GM10847 (cell line): ENCODE measurements around the gene RNF144A.

ENCODE experiments used
- POLR2A ChIP-seq: IDR thresholded peaks from 2 replicates; pipeline ENCODE4 v1.6.1; 2011; ENCODE audit not compliant: insufficient read length; ENCODE audit errors: extremely low read depth

RNF144A gene

DNA sequence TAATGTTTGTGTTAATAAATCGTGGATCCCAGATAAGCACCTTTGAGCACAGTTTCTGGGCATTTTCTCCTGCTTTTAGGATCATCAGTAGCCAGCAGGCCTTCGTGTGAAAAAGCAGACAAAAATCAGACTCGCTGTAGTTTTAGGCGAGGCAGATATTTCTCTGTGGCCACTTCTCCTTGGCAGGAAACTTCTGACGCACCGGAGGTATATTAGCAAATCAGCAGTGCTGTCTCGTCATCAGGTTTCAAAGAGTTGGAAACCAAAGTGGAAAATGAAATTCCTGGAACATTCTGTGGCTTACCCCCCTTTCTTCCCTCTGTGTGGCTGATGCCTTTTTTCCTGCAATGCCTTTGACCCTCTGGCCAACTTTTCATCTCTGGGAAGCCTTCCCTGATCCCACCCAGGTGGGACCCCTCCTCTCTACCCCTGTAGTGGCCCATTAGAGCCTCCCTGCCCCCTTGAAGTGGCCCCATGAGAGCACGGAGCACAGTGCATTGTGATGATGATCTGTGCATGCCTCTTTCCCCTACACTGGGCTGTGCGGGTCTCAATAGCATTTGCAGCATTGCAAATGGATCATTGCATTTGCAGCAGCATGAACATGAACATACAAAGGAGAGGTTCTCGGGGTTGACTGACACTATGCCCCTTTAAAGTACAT, 93.3 kb downstream of the RNF144A start:
- no peak for TF ChIP-seq POLR2A

DNA sequence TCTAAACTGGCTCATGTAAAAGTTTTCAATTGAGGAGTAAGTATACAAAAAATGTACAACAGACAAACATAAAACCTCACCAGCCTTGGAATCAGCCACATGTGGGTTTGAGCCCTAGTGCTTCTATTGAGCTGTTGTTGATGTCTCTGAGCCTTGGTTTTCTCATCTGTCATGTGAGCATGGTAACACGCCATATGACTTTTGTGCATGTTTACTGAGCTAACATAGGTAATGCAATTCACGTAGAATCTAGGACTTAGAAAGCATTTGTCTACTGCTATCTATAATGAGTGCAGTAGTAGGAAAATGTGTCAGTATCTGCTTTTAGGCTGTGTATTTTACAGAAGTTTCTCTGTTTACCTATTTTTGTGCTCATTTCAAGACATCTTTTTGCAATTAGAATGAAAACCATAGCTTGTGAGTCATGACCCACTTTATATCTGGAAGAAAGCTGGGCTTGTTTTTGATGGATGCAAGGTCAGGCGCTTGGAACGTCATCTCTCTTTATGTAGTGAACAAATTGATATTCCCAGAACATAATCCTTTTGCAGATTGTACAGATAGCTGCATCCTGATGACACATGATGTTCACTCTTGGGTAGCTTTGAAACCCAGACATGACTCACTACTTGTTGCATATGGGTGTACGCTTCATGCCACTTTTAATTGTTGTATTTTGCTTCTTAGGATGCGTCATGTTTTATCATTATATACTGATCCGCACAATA, 94.3 kb downstream of the RNF144A start:
- TF ChIP-seq POLR2A = no peak

DNA sequence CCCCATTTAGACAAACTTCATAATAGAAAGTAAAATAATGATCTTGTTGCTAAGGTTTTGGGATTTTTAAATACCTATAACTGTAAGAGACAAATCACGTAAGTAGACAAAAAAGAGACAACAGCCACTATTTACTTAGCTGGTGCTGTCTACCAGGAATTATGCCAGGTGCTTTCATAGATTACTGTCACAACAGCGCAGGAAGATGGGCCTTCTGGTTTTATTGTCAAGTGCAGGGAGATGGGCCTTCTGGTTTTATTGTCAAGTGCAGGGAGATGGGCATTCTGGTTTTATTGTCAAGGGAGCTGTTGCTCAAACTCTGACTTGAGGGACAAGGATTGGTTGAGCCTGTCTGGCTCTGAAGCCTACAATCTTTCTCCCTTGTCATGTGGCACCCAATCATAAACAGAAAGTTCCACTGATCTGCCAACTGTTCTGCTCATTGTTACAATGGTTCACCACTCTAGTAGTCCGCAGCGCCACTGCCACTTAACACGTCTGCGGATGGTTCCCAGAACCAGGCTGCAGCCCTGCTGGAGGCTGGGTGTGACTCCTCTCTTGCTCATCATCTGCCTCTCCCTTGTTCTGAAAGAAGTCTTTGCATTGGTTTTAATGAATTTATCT, 95.0 kb downstream of the RNF144A start:
- no peak for TF ChIP-seq POLR2A

DNA sequence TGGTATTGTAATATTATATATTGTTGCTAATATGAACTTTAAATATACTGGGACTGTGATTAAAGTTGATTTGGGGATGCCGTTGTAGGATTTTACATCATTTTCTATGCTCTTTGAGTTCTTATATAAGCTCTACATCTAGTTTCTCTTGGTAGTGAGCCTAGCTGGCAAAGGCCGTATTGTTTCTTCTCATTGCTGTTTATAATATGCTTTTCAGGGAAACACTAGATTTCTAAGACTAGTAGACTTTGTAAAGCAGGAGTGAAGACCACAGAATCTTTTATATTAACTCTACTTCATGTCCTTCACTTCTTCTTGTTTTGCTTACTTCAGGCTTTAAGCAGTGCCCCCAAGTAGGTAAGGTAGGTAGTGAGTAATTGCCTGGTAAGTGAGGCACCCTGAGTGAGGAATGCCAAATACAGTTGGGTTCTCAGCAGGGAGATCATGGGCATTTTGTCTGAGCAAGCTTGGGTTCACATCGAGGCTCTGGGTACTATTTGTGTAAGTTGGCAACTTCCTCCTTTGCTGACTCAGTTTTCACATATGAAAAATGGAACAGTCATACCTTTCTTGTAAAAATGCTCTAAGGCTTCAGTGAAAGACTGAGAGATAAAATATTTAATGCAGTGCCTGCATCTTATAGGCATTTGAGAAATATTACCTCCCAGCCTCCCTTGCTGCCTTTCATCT, 96.4 kb downstream of the RNF144A start:
- no peak for TF ChIP-seq POLR2A

DNA sequence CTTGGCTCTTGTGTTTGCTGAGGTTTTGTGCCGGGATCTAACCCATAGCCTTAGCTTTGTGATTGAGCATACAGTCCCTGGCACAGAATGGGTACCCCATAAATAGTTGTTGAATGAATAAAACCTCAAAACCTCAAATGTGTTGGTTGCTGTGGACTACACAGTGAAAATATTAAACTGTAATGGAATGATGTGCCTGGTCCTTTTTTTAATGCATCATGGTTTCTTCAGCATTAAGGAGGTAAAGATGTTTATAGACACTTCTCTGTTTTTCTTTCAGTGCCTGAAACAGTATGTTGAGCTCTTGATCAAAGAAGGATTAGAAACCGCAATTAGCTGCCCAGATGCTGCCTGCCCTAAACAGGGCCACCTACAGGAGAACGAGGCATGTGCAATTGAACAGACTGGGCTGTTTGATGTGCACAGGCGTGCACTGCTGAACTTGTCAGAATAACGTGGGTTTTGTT, 97.0 kb downstream of the RNF144A start:
- TF ChIP-seq POLR2A = no peak

DNA sequence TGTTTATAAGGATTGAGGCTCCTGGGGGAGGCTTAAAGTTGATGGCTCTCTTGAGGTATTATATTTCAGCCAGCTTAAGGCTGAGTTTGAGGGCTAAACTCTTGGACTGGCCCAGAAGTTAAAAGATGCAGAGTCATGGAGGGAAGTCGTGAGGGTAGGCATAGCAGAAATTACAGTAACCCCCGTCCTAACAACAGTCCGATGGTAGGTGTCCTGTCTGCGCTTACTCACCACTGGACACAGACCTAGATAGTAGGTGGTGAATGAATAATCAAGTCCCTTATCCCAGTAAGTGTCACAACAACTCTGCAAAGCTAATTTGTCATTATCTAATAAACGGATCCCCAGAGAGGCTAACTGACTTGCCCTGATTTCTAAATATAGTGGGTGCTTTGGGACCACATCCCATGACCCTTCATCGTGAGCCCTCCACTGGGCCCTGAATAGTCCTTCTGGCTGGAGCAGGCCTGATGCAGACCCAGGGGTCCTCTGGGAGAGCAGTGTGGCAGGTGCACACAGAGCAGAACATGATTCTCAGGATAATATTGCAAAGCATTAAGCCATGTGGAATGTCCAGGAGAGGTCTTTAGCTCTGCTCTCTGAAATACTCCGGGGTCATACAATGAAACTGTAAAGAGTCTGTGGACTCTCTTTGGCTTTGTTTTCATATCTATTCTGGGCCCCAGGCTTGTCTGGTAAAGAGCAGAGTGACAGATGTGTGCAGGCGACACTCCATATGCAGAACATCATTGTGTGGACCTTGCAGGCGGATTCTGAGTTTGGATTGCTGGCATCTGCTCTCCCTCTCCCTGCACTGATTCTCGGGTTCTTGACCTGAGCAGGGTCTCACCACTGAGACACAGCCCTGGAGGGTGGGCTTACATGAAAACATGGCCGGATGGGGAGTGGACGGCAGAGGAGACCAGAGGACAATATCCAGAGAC, 98.1 kb downstream of the RNF144A start:
- TF ChIP-seq POLR2A = no peak

DNA sequence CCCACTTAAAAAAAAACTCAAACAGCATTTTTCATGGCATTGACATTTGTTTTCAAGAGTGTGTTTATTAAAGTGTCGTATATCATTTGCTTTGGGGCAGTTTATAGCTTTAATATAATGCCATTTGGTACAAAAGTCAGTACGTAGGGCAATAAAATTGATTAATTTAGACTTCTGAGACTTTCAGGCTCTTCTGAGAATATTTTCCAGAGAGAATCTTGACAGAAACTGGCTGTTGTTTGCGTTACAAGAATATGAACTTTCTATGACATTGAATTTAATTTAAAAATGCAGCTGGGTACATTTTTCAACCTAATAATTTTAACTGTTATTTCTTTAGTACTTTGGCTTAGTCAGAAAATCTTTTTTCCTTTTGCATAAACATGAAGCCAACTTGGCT, 98.9 kb downstream of the RNF144A start:
- TF ChIP-seq POLR2A = no peak

DNA sequence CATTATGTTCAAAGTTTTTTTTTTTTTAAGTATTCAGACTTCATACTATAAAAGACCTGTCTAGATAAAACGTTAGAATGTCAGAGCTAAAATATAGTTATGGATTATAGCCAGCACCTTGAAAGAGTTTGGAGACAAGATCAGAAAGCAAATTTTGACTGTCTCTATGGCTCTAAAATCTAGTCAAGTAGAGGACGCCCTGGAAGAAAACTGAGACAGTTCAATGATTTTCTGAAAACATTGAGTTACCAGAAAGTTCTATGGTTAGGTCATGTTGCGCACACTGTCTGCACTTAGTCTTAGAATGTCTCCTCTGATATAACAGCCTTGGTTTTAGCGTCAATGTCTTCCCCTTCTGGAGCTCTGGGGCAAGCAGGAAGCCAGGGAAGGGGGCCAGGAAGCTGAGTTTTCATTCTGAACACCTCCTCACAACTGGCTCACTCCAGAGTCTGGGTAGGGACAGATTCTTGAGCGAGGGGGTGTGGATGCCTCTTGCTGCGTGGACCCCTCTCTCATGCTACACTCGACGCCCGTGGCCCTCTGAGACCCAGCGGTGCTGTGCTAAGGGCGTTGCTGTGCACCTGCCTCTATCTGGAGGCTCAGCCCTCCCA, 99.5 kb downstream of the RNF144A start:
- no peak for TF ChIP-seq POLR2A

DNA sequence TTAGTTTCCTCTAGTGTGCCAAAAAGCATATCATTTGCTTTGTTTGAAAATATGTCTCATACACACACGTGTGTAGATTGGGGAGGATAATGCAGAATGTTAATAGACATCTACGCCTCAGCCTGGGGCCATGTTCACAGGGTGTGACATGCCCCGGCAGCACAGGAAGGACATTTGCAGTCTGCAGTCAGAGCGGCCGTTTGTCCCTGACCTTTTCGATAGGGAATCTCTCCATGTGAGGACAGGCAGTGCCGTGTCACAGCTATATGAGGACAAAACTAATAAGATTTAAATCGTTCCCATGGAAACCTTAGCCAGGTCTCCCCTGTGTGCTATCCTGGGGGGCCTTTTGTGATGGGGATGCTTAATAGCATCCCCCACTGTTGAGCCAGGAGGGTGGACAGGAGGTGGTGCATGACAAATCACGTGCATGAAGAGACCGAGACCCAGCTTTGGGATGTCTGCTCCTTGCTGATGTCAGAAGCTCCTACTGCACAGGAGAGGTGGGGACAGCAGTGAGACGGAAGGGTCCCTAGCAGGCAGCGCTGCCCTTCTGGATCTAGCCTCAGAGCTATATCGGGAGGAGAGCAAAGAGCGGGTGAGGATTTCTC, 100.6 kb downstream of the RNF144A start:
- TF ChIP-seq POLR2A = no peak

DNA sequence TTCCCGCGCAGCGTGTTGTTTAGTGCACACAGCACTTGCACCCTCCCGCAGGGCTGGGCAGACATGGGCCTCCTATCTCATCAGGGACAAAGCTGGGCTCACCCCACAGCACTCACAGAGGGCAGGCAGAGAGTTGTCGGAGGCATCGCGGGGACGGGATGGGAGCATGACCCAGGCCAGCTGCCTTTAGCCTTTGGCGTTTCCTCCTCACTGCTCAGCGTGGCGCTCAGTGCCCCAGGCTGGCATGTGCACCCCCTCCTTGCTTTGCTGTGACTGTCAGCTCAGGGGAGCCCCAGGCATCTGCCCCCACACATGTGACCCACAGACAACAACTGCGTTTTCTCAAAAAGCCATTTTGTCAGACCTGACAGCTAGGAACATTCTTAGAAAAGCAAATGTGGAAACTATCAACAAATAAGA, 101.1 kb downstream of the RNF144A start:
- no peak for TF ChIP-seq POLR2A

DNA sequence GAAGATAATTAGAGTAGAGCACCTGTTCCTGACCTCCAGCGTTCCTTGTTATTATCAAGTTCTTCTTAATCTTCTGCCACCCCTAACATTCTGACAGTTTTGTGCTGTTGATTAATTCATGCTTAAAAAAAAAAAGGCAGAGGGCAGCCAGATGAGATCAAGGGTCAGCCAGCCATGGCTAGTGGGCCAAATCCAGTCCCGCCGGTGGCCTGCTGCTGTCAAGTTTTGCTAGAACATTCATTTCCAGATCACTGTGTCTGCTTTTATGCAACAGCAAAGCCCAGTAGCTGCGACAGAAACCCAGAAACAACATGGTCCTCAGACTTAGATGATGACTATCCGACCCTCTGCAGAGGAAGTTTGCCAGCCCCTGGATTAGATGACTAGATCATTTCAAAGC, 101.6 kb downstream of the RNF144A start:
- no peak for TF ChIP-seq POLR2A

DNA sequence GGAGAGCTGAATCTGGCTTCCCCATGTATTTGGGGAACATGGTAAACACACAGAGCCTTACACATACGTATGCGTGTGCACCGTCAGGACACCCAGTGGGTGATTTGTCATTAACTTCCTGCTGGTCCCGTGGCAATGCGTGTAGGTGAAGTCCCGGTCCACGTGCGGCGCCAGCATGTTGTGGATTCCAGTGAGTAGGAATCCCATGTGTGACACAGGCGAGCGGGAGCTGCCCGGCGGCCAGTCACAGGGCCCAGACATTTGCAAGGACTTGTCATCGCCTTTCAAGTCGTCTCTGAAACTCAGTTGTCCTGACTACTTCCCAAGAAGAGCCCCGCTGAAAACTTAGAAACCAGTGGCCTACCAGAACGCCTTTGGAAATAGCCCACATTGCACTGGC, 102.0 kb downstream of the RNF144A start:
- TF ChIP-seq POLR2A = no peak

DNA sequence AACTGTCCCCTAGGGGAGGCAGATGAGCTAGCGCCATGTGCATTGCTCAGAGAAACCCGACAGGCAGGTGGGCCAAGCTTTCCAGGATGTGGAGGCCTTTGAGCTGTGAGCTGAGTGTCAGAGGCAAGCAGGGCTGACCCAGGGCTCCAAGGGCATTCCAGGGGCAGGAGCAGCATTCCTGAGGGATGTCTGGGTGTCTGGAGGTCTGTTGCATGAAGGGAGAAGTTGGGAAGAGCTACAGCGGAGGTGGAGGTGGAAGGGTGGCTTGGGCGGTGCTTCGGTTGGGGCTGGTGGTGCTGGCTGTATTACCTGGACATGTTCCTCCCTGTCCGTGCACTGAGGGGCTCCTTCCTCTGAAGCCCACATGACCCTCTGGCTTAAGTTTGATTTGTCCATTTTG, 102.8 kb downstream of the RNF144A start:
- no peak for TF ChIP-seq POLR2A

DNA sequence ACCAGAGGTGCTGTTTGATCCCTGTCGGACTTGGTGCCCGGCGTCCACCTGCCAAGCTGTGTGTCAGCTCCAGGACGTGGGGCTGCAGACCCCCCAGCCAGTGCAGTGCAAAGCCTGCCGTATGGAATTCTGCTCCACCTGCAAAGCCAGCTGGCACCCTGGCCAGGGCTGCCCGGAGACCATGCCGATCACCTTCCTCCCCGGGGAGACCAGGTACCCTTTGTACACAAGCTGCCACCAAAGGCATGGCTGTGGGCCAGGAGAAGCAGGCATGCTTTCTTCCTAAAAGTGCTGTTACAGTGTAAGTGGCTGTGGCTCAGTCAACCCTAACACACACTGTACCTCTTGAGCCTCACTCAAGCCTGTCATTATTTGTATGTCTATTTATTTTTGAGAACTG, 103.3 kb downstream of the RNF144A start:
- no peak for TF ChIP-seq POLR2A
